Hepatocyte (in vitro differentiated cells): ENCODE results near the gene FARP1. TPM values are rescaled to one million over a fixed set of nuclear protein-coding genes. Genes with fewer than 3 reads are reported as not detected.
A peak's percentile ranks its signal among the peaks of the same experiment; 100 is the strongest.

ENCODE experiments used
- DNase-seq: peaks from one replicate; pipeline ENCODE4 v3.0.0-alpha.2; 2016; ENCODE audit warnings: low spot score
- H2AFZ ChIP-seq: fragments of 200-600 bp; sonication (generic); 2 replicates; pipeline ENCODE4 v1.6.0; 2016; ENCODE audit warnings: antibody characterized with exemption, mild to moderate bottlenecking
- H3K27ac ChIP-seq: fragments of 200-600 bp; sonication (generic); 2 replicates; pipeline ENCODE4 v1.5.1; 2016; ENCODE audit warnings: mild to moderate bottlenecking
- H3K27me3 ChIP-seq: fragments of 200-600 bp; sonication (generic); 2 replicates; pipeline ENCODE4 v1.6.1; 2016
- H3K36me3 ChIP-seq: fragments of 200-600 bp; sonication (generic); replicated peaks from 2 replicates; pipeline ENCODE4 v1.5.1; 2016; ENCODE audit warnings: low read depth; ENCODE audit not compliant: insufficient read depth
- H3K4me1 ChIP-seq: fragments of 200-600 bp; sonication (generic); 2 replicates; pipeline ENCODE4 v1.5.1; 2016; ENCODE audit warnings: mild to moderate bottlenecking, moderate library complexity; ENCODE audit not compliant: insufficient read depth
- H3K4me2 ChIP-seq: fragments of 200-600 bp; sonication (generic); 2 replicates; pipeline ENCODE4 v1.6.0; 2016
- H3K4me3 ChIP-seq: fragments of 200-600 bp; sonication (generic); 2 replicates; pipeline ENCODE4 v1.5.1; 2016; ENCODE audit warnings: mild to moderate bottlenecking
- H3K79me2 ChIP-seq: fragments of 200-600 bp; sonication (generic); 2 replicates; pipeline ENCODE4 v1.6.0; 2017; ENCODE audit warnings: mild to moderate bottlenecking
- H3K9me2 ChIP-seq: fragments of 200-600 bp; sonication (generic); replicated peaks from 2 replicates; pipeline ENCODE4 v1.6.0; 2017; ENCODE audit warnings: mild to moderate bottlenecking; ENCODE audit not compliant: insufficient read depth
- H3K9me3 ChIP-seq: fragments of 200-600 bp; sonication (generic); 2 replicates; pipeline ENCODE4 v1.5.1; 2016; ENCODE audit warnings: low read depth, mild to moderate bottlenecking
- H4K20me1 ChIP-seq: fragments of 200-600 bp; sonication (generic); 2 replicates; pipeline ENCODE4 v1.6.0; 2016; ENCODE audit warnings: mild to moderate bottlenecking; ENCODE audit not compliant: insufficient read depth, poor library complexity, severe bottlenecking
- EZH2 ChIP-seq: fragments of 200-600 bp; sonication (generic); IDR thresholded peaks from 2 replicates; pipeline ENCODE4 v1.6.1; 2016; ENCODE audit warnings: antibody characterized with exemption, mild to moderate bottlenecking, borderline replicate concordance
- EZH2phosphoT487 ChIP-seq: fragments of 200-600 bp; sonication (generic); IDR thresholded peaks from one replicate; pipeline ENCODE4 v1.6.1; 2018; ENCODE audit warnings: antibody characterized with exemption, mild to moderate bottlenecking, low read depth, moderate library complexity; ENCODE audit not compliant: unreplicated experiment, severe bottlenecking
- WGBS: methylation state at CpG from one replicate; pipeline ENCODE4 v1.1.6; 2016; ENCODE audit warnings: low lambda C conversion rate; ENCODE audit errors: missing lambda C conversion rate; 5-methylcytosine and 5-hydroxymethylcytosine counted together
- polyA plus RNA-seq: library from polyadenylated mRNA; unstranded; fragments of >200 nt; fragmentation: Nextera tagmentation; extraction: Ambion mirVana; gene quantifications from 2 replicates; pipeline ENCODE4 v1.2.1, GENCODE V29; 2016
- total RNA-seq: library from RNA; depleted of rRNA; stranded (reverse); fragments of >200 nt; gene quantifications from 2 replicates; pipeline ENCODE4 v1.2.3, GENCODE V29; 2014
- TF ChIP-seq, protein P1 (sequence below): fragments of 200-600 bp; sonication (generic); IDR thresholded peaks from 2 replicates; pipeline ENCODE4 v1.5.1; 2016; ENCODE audit warnings: antibody characterized with exemption, mild to moderate bottlenecking; ENCODE audit not compliant: poor library complexity

The FARP1 gene
- total and polyA plus RNA-seq, 2 experiments from 2014 or later, result 35.5 to 68.7 TPM

GRCh38 chr13:98173431-98174152 lies 30.7 kb downstream of the FARP1 start:
- Histone ChIP-seq H3K4me2 (peak overlapping the region; percentile 69), H3K4me1 (peaks cover 42% of the 10 kb centered on the region), H2AFZ (no peak overlapping the region), H3K9me2 (no peaks in the 10 kb centered on the region), H3K27ac (peak overlapping the region; percentile 71), H3K4me3 (no peak overlapping the region), H3K27me3 (no peaks in the 10 kb centered on the region), H3K9me3 (no peaks in the 10 kb centered on the region), H3K79me2 (peaks cover 85% of the 10 kb centered on the region), H4K20me1 (peaks cover 5% of the 10 kb centered on the region), H3K36me3 (no peaks in the 10 kb centered on the region)
- DNase-seq, result peak; percentile 23
- TF ChIP-seq EZH2phosphoT487, result no peak
- TF ChIP-seq, protein P1, sequence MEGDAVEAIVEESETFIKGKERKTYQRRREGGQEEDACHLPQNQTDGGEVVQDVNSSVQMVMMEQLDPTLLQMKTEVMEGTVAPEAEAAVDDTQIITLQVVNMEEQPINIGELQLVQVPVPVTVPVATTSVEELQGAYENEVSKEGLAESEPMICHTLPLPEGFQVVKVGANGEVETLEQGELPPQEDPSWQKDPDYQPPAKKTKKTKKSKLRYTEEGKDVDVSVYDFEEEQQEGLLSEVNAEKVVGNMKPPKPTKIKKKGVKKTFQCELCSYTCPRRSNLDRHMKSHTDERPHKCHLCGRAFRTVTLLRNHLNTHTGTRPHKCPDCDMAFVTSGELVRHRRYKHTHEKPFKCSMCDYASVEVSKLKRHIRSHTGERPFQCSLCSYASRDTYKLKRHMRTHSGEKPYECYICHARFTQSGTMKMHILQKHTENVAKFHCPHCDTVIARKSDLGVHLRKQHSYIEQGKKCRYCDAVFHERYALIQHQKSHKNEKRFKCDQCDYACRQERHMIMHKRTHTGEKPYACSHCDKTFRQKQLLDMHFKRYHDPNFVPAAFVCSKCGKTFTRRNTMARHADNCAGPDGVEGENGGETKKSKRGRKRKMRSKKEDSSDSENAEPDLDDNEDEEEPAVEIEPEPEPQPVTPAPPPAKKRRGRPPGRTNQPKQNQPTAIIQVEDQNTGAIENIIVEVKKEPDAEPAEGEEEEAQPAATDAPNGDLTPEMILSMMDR, result no peak
- no peak for TF ChIP-seq EZH2
- 32% methylated on average over 9 of the region's 9 CpGs for WGBS

- H3K79me2 ChIP-seq, result peaks cover 85% of the 10 kb centered on the region
- H3K36me3 ChIP-seq, result no peaks in the 10 kb centered on the region
- H3K4me3 ChIP-seq, result no peak overlapping the region
- no peaks in the 10 kb centered on the region for H3K27me3 ChIP-seq
- 61% methylated on average over 7 of the region's 7 CpGs for WGBS
- H3K9me3 ChIP-seq, result no peaks in the 10 kb centered on the region
- H2AFZ ChIP-seq, result no peak overlapping the region
- DNase-seq, result no peak
- TF ChIP-seq EZH2 (no peak), EZH2phosphoT487 (no peak)
- TF ChIP-seq, protein P1, result no peak
- peaks cover 42% of the 10 kb centered on the region for H3K4me1 ChIP-seq
- peak overlapping the region; percentile 71 for H3K27ac ChIP-seq
- no peaks in the 10 kb centered on the region for H3K9me2 ChIP-seq
- peak overlapping the region; percentile 69 for H3K4me2 ChIP-seq
- H4K20me1 ChIP-seq, result peaks cover 5% of the 10 kb centered on the region
These were observed 31.4 kb downstream of the FARP1 start for GRCh38 chr13:98174307-98174706.

GRCh38 chr13:98175043-98175442 lies 32.1 kb downstream of the FARP1 start:
- DNase-seq, result no peak
- no peak overlapping the region for H2AFZ ChIP-seq
- no peaks in the 10 kb centered on the region for H3K27me3 ChIP-seq
- H3K4me2 ChIP-seq, result no peak overlapping the region
- H3K9me2 ChIP-seq, result no peaks in the 10 kb centered on the region
- H3K4me3 ChIP-seq, result no peak overlapping the region
- H3K36me3 ChIP-seq, result no peaks in the 10 kb centered on the region
- 78% methylated on average over 3 of the region's 3 CpGs for whole genome bisulfite sequencing
- peaks cover 5% of the 10 kb centered on the region for H4K20me1 ChIP-seq
- no peaks in the 10 kb centered on the region for H3K9me3 ChIP-seq
- peaks cover 85% of the 10 kb centered on the region for H3K79me2 ChIP-seq
- H3K4me1 ChIP-seq, result peaks cover 42% of the 10 kb centered on the region
- H3K27ac ChIP-seq, result peak overlapping the region; percentile 71
- no peak for TF ChIP-seq EZH2
- TF ChIP-seq, protein P1, result no peak
- no peak for TF ChIP-seq EZH2phosphoT487
